Cardiac septum (tissue), 1 donor: ENCODE measurements around the gene APOD. TPM values are rescaled to one million over a fixed set of nuclear protein-coding genes. Genes with fewer than 3 reads are reported as not detected.
"Not testable (repeated sequence)": the region's sequence is repeated elsewhere in the genome, so short reads cannot be mapped to it uniquely, and the experiment has no call there.

Experiments
- DNase-seq: peaks from one replicate; pipeline ENCODE4 v3.0.0-alpha.2; 2020; ENCODE audit warnings: low spot score
- intact Hi-C: fragments of 100-400 bp; cut with DNase I; formaldehyde crosslinking; loops from one replicate; pipeline ENCODE4 v1.14.0; 2022
- total RNA-seq: library from RNA; stranded (reverse); fragmentation: NEBNext Ultra II Directional; extraction: Animal tissue kit (Norgen Biotek cat#: 25700); gene quantifications from one replicate; pipeline ENCODE4 v1.2.1, GENCODE V29; 2021
- donor health status: DM: no; HTN: no; CAD: no.

APOD gene
- total RNA-seq, 1 donor from 2014 or later: 692 TPM

DNA sequence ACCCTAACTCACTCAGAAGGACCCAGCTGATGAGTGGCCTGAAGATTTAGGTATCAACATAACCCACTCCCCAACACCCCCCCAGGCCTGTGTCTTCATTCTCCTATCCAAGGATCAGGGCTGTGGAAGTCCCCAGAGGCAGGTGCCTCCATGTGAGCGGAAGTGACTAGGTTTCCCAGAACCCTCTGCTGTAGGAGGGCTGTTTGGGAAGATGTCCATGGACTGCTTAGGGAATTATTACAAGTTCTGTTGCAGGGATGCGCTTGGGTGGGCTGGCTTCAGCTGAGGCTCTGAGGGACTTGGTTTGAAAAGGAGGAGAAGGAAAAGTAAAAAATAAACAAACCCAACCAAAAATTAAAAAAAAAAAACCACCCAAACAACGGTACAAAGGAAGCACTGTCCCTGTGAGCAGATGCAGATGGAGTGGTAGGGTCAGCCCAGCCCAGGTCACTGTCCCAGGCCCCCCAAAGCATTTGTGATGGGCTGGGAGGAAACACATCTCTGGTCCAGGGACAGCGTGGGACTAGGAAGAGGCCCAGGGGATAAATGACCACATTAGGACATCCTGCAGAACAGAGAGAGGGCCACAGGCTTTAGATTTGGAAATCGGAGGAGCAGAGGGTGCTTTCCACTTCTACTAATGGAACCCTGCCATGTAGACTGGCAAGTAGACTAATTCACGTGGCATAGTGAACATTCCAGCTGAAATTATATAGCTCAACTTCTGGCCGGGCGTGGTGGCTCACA, 12.2 kb upstream of the APOD start:
- no peak for DNase-seq
- intact Hi-C loops: no loop called here

DNA sequence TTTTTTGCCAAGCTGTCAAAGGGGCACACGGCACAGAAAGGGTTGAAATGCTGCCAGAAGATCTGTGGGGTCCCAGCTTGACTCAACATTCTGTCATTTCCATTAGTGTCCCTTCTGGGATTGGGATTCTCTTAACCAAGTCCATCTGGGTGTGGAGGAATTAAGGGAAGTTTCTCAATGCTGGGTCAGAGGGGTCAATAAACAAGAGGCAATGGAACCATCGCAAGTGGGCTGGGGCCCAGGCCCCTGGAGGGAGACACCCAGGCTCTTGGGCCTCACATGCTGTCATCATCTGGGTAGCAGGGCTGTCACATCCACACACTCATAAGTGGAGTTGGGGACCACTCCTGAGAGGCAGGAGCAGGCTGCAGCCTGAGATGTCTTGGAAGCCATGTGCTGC, 8.1 kb upstream of the APOD start:
- intact Hi-C loops: no loop called here
- DNase-seq: no peak

DNA sequence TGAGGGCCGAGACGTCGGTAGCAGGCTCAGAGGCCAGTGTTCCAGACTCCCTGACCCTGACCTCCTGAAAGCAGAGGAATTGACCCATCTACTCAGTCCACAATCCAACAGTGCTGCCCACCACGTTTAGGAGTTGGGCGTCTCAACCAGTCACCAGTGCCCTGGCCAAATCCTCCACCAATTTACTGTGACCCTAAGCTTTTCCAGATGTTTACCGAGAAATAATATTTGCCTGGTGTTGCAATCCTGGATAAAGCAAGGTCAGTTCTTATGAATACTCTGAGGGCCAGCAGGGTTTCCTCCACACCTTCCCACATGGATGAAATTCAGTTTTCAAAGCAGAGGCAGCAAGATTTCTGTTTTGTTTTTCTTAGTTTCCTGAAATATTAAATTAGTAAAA, 7.5 kb upstream of the APOD start:
- DNase-seq: no peak
- intact Hi-C loops: no loop called here

DNA sequence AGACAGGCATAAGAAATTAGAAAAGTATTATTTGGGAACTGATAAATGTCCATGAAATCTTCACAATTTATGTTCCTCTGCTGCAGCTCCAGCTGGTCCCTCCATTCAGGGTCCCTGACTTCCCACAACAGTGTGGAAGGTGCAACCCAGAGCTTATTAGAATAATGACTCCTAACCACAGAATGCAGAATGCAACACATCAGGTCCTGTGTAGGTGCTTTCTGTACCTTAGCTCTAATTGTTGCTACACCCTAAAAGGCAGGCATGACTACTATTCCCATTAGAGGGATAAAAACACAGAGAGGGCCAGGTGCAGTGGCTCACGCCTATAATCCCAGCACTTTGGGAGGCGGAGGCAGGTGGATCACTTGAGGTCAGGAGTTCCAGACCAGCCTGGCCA, 6.6 kb upstream of the APOD start:
- intact Hi-C loops, DNase-seq: not testable (repeated sequence)

DNA sequence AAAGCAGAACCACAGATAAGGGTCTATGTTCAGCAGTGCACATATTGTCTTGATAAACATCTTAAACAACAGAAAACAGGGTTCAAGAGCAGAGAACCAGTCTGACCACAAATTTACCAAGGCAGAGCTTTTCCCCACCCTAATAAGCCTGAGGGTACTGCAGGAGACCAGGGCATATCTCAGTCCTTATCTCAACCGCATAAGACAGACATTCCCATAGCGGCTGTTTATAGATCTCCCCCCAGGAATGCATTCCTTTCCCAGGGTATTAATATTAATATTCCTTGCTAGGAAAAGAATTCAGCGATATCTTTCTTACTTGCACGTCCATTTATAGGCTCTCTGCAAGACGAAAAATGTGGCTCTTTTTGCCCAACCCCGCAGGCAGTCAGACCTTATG, 6.1 kb upstream of the APOD start:
- intact Hi-C loops, DNase-seq: not testable (repeated sequence)

DNA sequence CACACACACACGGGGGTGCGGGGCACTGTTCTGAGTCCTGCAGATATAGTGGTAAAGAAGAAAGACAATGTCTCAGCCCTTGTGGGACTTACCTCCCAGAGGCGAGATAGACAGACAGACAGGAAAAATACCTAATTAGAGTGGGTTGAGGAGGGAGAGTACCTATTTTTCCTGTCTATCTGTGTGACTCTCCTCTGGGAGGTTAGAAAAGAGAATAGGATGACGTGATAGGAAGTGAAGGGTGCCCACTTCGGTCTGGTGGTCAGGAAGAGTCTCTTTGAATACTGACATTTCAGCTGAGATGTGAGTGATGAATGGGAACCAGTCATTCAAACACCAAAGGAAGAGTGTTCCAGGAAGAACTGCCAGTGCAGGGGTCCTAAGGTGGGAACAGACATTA, 4.1 kb upstream of the APOD start:
- no peak for DNase-seq
- intact Hi-C loops: no loop called here

DNA sequence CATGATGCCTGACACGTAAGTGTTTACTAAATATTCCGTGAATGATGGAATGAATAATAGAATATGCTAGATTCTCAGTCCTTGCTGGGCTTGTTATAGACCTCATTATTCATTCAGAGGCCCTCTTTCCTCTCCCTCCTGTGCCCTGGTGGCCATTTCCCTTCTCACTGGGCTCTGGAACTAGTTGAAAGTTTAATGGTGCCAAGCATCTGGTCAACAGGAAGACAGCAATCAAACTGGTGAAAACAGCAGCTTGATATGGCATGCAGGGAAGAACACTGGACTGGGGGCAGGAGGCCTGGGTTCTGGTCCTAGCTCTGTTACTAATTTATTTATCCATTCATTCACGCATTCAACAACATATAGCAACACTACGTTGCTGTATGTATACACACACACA, 3.7 kb upstream of the APOD start:
- DNase-seq: no peak
- intact Hi-C loops: no loop called here

DNA sequence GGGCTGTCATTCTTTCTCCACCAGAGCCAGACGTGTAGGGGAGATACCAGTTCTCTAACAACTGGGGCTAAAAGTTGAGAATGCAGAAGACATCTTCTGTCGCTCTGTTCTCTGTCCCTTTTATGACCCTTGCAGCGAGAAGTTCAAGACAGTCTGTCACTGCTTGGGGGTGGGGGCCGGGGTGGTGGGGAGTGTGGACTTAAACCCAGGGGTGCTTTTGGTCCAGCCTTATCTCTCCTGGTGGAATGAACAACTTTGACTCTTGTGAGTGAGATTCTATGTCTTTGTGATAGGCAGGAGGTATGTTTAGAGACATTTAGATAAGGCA, 767 bp upstream of the APOD start:
- DNase-seq: no peak
- intact Hi-C loops: no loop called here

DNA sequence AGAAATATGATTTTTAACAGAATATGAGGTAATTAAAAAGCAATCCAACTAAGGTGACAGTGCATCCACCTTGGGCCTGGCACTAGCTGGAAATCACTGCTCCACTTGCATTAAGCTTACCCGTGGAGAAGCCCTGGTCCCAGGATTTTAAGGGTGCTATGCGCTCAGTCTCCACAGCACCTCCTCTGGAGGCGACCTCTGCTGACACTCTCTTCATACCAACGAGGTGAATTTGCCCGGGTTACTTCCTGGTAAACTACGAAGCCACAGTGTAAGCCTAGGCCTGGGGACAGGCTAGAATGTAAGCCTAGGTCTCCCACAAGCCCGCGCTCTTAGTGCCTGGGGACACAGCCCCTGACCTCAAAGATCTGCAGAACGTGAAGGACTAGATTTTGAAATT, 793 bp downstream of the APOD start:
- no peak for DNase-seq
- intact Hi-C loops: no loop called here

DNA sequence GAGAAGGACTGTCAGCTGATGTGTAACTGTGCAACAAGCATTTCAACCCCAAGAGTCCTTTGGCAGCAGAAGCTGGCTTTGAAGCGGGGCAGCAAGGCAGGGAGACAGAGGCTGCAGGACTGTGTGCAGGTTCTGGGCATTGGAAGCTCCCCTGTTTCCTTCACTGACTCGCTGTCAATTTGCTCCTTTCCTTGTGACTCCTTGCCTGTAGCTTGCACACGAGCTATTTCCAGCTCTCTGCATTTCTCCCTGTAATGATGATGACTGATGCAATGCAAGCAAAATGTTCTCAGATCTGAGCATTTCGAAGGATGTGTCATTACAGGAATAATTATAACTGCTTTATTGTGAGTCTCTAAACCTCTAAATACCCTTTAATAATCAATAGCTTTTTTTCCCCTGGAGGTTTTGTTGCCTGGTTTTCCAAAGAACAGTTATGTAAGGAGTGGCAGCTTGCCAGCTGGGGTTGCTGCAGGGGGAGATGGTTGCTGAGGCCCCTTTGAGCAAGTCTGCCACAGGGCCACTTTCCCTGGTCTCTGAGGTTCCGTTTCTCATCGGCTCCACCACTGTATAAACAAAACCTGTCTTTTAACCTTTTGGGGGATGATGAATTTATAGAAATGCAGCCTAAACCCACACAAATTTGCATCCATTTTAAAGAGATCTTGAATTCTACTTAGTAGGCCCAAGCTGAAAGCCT, 2.8 kb downstream of the APOD start:
- DNase-seq: no peak

DNA sequence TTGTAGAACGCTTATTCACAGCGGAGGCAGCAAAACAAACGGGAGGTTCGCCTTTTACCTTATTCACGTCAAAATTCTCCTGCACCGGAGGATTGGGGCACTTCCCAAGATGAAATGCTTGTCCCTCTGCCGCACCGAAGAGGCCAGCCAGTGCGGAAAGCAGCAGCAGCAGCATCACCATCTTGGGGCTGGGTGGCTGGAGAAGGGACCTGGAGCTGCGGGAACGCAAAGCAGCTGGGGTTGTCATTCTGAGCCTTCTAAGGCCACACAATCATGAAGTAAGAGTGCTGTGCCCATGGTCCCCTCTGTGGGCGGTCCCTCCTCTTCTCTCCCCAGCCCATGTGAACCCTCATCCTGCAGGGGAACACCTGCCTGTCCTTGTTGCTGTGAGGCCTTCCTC, 4.5 kb downstream of the APOD start:
- no peak for DNase-seq
- intact Hi-C loops: no loop called here

More for the DNA sequence above, 2.8 kb downstream of the APOD start:
- intact Hi-C loops: no loop called here

DNA sequence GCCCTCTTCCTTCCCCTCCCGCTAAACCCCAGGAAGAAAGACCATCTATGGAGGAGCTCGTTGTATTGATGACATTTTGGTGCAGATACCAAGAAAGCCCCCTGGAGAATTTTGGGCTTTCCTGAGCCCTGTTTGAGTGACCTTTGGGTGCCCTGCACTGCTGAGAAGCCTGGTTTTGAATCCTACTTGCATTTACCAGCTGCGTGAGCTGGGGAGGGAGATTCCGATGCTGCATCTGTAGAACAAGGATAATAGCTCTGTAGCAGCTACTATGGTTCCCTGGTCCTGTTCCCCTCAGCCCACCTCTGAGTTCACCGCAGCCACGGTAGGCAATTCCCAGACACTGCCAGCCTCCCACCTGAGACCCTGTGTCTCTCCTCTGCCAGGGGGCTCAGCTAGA, 5.2 kb downstream of the APOD start:
- DNase-seq: no peak
- intact Hi-C loops: no loop called here

DNA sequence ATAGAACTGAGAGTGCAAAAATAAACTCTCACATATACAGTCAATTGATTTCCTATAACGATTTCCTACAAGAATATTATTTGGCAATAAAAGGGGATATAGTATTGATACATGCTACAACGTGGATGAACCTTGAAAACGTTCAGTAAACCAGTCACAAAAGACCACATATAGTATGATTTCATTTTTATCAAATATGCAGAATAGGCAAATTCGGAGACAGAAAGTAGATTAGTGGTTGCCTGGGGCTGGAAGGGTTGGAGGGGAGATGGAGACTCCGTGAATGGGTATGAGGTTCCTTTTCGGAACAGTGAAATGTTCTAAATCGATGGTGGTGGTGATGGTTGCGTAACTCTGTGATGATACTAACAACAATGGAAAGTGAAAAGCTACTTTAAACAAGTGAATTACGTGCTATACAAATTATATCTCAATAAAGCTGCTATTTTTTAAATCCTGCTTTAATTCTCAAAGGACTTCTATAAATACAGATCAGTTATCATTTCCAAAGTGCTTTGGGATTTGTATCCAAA, 6.0 kb downstream of the APOD start:
- intact Hi-C loops: no loop called here
- no peak for DNase-seq

DNA sequence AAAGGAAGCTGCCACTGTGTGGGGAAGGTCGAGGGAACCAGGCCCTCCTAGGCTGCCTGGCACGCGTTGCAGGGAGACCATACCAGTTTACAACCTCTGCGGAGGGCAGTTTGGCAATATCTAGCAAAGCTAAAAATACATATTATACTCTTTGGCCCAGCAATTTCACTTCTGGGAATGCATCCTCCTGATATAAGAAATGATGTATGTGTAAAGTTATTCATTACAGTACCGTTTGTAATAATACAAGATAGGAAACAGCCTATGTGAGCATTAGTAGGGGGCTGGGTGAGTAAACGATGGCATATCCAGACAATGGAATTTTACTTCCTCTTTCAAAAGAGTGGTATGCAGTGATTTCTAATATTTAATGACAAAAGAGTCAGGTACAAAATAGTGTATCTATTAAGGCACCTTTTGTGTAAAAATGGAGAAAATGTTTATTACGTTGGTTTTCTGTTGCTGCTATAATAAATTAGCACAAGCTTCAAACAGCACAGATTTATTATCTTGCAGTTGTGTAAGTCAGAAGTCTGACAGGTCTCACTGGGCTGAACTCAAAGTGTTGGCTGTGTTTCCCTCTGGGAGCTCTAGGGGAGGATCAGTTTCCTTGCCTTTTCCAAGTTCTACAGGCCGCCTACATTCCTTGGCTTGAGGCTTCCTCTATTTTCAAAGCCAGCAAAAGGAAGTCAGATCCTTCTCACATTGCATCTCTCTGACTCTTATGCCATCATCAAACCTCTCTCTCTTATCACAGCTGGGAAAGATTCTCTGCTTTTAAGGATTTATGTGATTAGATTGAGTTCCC, 9.0 kb downstream of the APOD start:
- intact Hi-C loops: no loop called here
- DNase-seq: no peak

DNA sequence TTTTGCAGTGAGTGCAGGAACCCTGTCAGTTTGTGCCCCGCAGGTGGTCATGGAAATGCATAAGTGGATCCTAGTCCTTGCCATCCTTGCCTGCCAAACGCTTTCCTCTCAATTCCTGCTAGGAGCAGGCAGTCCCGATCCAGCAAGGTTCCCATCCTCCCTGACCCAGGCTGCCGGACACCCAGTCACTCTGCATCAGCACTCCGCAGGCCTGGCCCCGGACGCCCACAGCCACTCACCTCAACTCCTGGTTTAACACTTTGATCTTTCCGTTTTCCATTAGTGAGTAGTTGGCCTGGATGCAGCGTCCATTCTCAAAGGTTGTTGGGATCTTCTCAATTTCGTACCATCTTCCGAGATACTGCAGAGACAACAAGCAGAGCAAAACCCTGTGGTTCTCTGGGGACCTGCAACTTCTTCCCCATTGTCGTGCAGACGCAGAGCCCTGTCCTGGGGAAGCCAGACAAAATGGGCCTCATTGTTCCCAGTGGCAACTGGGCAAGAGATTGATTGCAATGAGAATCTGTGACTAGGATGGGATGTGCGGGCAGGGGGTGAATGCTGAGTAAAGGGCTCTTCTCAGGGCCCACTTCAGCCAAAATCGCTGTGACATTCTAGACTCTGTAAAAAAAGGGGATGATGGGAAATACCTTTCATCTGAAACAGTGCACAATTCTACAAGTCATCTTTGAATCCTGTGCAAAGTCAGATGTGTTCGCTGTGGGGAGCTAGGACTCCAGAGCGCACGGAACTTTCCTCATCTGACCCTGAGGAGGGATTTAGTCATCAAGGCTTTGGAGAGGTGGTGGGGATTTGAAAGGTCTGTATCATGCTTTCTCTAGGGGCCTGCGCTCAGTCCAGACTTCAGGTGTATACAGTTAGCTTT, 9.9 kb downstream of the APOD start:
- intact Hi-C loops: no loop called here
- DNase-seq: no peak

DNA sequence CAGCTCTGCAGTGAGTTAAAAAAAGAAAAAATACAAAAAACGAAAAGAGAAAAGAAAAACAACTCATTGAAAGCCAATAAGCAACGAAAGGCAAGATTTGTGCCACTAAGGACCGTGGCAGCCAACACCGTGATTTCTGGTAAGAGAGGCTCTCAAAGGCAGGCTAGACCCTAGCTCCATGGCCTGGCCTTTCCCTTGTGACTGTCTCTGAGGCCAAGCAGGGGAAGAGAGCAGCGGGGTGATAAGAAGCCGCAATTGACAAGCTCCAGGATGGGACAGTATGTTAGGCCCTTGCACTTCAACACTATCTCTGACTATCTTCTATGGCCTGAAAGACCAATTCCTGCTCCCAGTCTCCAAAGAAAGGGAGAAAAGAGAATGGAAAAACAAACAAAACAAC, 12.4 kb downstream of the APOD start:
- intact Hi-C loops: no loop called here

DNA sequence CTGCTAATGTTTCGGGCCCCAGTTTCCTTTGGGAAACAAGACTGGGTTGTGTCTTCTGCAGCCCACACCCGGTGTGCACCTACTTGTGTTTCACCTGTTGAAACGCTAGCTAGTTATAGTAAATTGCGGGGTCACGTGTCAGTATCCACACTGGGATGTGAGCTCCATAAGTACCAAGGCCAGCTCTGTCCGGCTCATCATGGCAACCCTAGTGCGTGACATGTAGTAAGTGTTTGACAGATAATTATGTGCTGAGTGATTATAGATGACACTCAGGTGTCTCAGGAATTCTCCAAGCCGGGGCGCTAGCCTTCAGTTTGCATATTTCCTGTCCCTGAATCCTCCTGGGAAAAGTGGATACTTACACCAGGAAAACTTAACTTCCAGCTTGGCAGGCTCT, 12.8 kb downstream of the APOD start:
- no peak for DNase-seq
- intact Hi-C loops: no loop called here

More for the DNA sequence above, 12.4 kb downstream of the APOD start:
- no peak for DNase-seq

DNA sequence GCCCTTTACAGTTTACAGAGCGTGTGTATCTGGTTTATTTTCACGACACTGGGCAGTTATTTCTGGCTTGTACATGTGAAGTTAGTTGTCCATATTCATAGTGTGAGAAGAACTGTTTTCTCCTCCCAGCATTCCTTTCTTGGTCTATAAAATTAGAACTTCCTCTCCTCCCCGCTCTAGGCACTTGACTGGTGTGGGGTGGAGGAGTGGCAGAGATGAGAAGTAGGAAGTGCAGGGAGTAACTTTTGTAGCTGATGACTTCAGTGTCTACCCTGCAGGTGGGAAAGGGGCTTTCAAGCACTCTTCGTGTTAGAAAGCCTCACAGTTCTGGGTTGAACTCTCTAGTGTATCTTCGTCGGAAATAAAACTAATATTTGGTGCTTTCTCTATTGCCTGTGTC, 13.4 kb downstream of the APOD start:
- intact Hi-C loops: no loop called here
- DNase-seq: no peak

DNA sequence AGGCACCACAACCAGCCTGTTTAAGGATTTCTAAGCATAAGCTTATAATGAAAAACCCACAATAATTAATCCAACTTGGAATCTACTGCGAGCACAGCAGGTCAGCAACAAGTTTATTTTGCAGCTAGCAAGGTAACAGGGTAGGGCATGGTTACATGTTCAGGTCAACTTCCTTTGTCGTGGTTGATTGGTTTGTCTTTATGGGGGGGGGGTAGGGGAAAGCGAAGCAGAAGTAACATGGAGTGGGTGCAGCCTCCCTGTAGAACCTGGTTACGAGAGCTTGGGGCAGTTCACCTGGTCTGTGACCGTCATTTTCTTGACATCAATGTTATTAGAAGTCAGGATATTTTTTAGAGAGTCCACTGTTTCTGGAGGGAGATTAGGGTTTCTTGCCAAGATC, 15.1 kb downstream of the APOD start:
- intact Hi-C loops: loop anchor here (10.0 kb wide), 1 partner anchor 286 kb away; no protein-coding TSS in a partner anchor
- no peak for DNase-seq
